AG10803 (cell line): Measurements from ENCODE around the gene PRR29.

ENCODE experiments used
- DNase-seq: peaks from one replicate; pipeline ENCODE4 v3.0.0; 2010; ENCODE audit warnings: low read depth
- H3K4me3 ChIP-seq: 2 replicates; pipeline ENCODE4 v1.5.1; 2011; ENCODE audit warnings: mild to moderate bottlenecking, low read length, control low read depth
- TF ChIP-seq, protein P1 (sequence below): conservative IDR thresholded peaks from 2 replicates; pipeline ENCODE4 v1.5.1; 2011; ENCODE audit warnings: mild to moderate bottlenecking, low read length, control low read depth, inconsistent platforms

The PRR29 gene

GRCh38 chr17:64036198-64036922, 38.2 kb downstream of the PRR29 start:
- H3K4me3 ChIP-seq: no peak overlapping the region
- no peak for DNase-seq
- TF ChIP-seq, protein P1, sequence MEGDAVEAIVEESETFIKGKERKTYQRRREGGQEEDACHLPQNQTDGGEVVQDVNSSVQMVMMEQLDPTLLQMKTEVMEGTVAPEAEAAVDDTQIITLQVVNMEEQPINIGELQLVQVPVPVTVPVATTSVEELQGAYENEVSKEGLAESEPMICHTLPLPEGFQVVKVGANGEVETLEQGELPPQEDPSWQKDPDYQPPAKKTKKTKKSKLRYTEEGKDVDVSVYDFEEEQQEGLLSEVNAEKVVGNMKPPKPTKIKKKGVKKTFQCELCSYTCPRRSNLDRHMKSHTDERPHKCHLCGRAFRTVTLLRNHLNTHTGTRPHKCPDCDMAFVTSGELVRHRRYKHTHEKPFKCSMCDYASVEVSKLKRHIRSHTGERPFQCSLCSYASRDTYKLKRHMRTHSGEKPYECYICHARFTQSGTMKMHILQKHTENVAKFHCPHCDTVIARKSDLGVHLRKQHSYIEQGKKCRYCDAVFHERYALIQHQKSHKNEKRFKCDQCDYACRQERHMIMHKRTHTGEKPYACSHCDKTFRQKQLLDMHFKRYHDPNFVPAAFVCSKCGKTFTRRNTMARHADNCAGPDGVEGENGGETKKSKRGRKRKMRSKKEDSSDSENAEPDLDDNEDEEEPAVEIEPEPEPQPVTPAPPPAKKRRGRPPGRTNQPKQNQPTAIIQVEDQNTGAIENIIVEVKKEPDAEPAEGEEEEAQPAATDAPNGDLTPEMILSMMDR: no peak

- DNase-seq: no peak
- TF ChIP-seq, protein P1: no peak
- no peak overlapping the region for H3K4me3 ChIP-seq
These were observed 39.0 kb downstream of the PRR29 start for GRCh38 chr17:64037180-64037579.

GRCh38 chr17:64037802-64038201, 39.7 kb downstream of the PRR29 start:
- TF ChIP-seq, protein P1: no peak
- DNase-seq: no peak
- no peak overlapping the region for H3K4me3 ChIP-seq

DNA sequence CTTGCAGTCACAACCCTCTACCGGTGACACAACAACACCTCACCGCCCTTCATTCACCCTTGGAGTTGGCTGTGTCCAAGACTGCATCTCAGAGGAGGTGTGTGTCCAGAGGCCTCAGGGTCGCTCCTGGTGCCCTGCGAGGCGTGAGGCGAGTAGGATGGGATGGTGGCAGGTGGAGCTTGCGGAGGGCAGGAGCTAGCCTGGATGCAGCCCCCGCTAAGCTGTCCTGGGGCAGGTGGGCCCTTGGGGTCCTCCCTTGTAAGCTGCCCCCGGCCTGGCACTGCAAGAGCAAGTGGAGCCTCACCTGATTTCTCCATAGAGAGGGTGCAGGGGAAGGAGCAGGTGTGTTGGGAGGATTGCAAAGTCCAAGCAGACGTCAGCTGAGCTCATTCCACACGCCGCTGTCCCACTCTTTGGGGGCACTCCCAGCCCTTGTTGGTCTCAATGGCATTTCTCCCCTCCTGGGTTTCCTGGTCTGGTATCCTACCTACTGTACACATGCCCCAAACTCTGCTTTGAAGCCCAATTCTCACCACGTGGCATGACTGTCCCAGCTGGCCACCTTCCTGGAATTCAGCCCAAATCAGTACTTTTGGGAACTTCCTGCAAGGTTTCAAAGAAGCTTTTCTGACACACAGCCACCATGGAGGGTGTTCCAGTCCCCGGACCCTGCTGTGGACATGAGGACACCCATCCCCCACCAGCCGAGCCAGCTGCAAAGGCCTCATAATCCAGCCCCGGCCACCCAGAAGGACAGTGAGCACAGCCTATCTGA, 40.4 kb downstream of the PRR29 start:
- no peak for DNase-seq
- H3K4me3 ChIP-seq: no peak overlapping the region
- TF ChIP-seq, protein P1: no peak

GRCh38 chr17:64039106-64039400, 40.9 kb downstream of the PRR29 start:
- TF ChIP-seq, protein P1: no peak
- H3K4me3 ChIP-seq: no peak overlapping the region
- no peak for DNase-seq

DNA sequence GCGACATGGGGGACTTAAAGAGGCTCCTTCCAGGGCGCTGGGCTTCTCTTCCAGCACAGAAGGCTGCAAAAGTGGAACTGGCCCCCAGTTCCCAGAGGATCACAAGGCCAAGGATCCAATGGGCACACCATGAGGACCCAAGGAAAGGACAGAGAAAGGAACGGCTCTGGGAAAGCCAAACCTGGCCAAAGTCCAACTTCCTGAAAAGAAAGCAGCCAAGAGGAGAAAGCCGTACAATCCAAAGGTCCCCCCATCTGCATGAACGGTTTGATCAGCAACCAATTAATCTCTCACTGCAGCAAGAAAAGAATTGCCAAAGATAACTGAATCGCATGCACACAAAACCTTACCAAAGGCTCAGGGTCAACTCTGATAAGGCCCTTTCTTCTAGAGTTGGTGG, 42.1 kb downstream of the PRR29 start:
- no peak for DNase-seq
- no peak overlapping the region for H3K4me3 ChIP-seq
- TF ChIP-seq, protein P1: no peak

DNA sequence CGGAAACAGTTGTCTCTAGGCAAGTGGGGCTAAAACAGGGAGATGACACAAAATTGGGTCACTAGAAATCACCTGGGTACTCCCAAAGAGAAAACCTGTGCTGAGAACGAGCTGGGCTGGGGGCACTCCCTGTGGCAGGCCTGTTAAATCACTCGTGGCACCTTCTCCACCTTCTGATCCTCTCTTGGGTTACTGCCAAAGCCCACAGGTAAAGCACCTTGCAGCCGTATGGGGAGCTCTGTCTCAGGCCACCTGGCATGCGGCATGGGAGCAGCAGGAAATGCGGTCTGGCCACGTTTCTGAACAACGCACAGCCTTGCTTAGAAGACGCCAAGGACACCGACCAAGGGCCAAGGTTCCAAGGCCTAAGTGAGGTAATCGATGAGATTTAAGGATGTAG, 43.8 kb downstream of the PRR29 start:
- no peak for DNase-seq
- no peak overlapping the region for H3K4me3 ChIP-seq
- TF ChIP-seq, protein P1: no peak
